NCI-H82 treated with DMSO at 0.1 percent for 48 hours (cell line): Measurements from ENCODE around the gene KCNIP1.

Experiments used
- DNase-seq: peaks from one replicate; lab custom pipeline; 2025; ENCODE audit not compliant: unreplicated experiment; lab: John Stamatoyannopoulos, UW

The KCNIP1 gene

GRCh38 chr5:170639221-170639925, 135.6 kb downstream of the KCNIP1 start:
- DNase-seq = no peak

GRCh38 chr5:170640731-170641588, 137.1 kb downstream of the KCNIP1 start:
- no peak for DNase-seq

GRCh38 chr5:170641589-170642031, 137.8 kb downstream of the KCNIP1 start:
- DNase-seq = no peak

GRCh38 chr5:170642066-170642735, 138.4 kb downstream of the KCNIP1 start:
- DNase-seq = no peak

GRCh38 chr5:170642776-170643436, 139.1 kb downstream of the KCNIP1 start:
- no peak for DNase-seq

- no peak for DNase-seq
Measured at GRCh38 chr5:170643591-170643990, 139.8 kb downstream of the KCNIP1 start.

GRCh38 chr5:170644501-170644900, 140.7 kb downstream of the KCNIP1 start:
- DNase-seq = no peak

- no peak for DNase-seq
Measured at GRCh38 chr5:170648541-170648940, 144.7 kb downstream of the KCNIP1 start.

- no peak for DNase-seq
Measured at GRCh38 chr5:170650850-170651249, 147.0 kb downstream of the KCNIP1 start.

- no peak for DNase-seq
Measured at GRCh38 chr5:170651604-170652277, 147.9 kb downstream of the KCNIP1 start.

GRCh38 chr5:170655476-170655875, 151.7 kb downstream of the KCNIP1 start:
- no peak for DNase-seq

GRCh38 chr5:170655920-170656319, 152.1 kb downstream of the KCNIP1 start:
- no peak for DNase-seq

GRCh38 chr5:170656346-170656745, 152.5 kb downstream of the KCNIP1 start:
- no peak for DNase-seq

GRCh38 chr5:170660531-170660930, 156.7 kb downstream of the KCNIP1 start:
- no peak for DNase-seq

- DNase-seq = no peak
Measured at GRCh38 chr5:170662966-170663365, 159.1 kb downstream of the KCNIP1 start.

- no peak for DNase-seq
Measured at GRCh38 chr5:170678811-170679210, 175.0 kb downstream of the KCNIP1 start.

- DNase-seq = no peak
Measured at GRCh38 chr5:170681013-170681433, 177.2 kb downstream of the KCNIP1 start.

GRCh38 chr5:170691657-170692056, 187.8 kb downstream of the KCNIP1 start:
- DNase-seq = no peak

GRCh38 chr5:170693701-170694100, 189.9 kb downstream of the KCNIP1 start:
- DNase-seq = no peak

GRCh38 chr5:170694911-170695310, 191.1 kb downstream of the KCNIP1 start:
- DNase-seq = no peak

GRCh38 chr5:170697031-170697430, 193.2 kb downstream of the KCNIP1 start:
- no peak for DNase-seq
